Measurements from ENCODE around the gene WNK2. TPM values are rescaled to one million over a fixed set of nuclear protein-coding genes. Genes with fewer than 3 reads are reported as not detected.
A peak's percentile ranks its signal among the peaks of the same experiment; 100 is the strongest.

The WNK2 gene
- total RNA-seq, 4 donors from 2014 or later, result 6.2 to 31.9 (median 18.9) TPM

- H3K4me3 ChIP-seq, result no peak overlapping the region
- no peaks in the 10 kb centered on the region for H3K4me1 ChIP-seq
- no peak overlapping the region for H3K27ac ChIP-seq
- no peak for TF ChIP-seq CTCF (IDR thresholded peaks at IDR 0.05)
- TF ChIP-seq POLR2A (IDR thresholded peaks at IDR 0.05), result no peak
- intact Hi-C loops (cut with DNase I; ENCODE audit: low total_unique reads), result loop anchor here (10.0 kb wide), 1 partner anchor 128 kb away; no protein-coding TSS in a partner anchor
- H3K9me3 ChIP-seq, result no peaks in the 10 kb centered on the region
- no peaks in the 10 kb centered on the region for H3K27me3 ChIP-seq
- peak in 1 of 2 donors; percentile 12 for DNase-seq
- no peaks in the 10 kb centered on the region for H3K36me3 ChIP-seq
Measured at GRCh38 chr9:93292664-93293328, 108.9 kb downstream of the WNK2 start.

- DNase-seq, result no peak
- Histone ChIP-seq H3K4me1 (no peaks in the 10 kb centered on the region), H3K36me3 (no peaks in the 10 kb centered on the region), H3K27me3 (no peaks in the 10 kb centered on the region), H3K27ac (no peak overlapping the region), H3K4me3 (no peak overlapping the region), H3K9me3 (no peaks in the 10 kb centered on the region)
- TF ChIP-seq CTCF (IDR thresholded peaks at IDR 0.05), result no peak
- TF ChIP-seq POLR2A (IDR thresholded peaks at IDR 0.05), result no peak
- intact Hi-C loops (cut with DNase I; ENCODE audit: low total_unique reads), result loop anchor here (10.0 kb wide), 1 partner anchor 129 kb away; no protein-coding TSS in a partner anchor
Measured at GRCh38 chr9:93294011-93294410, 110.1 kb downstream of the WNK2 start.

- intact Hi-C loops (cut with DNase I; ENCODE audit: low total_unique reads), result loop anchor here (10.0 kb wide), 1 partner anchor 130 kb away; no protein-coding TSS in a partner anchor
- DNase-seq, result peak; percentile 56 to 69
Measured at GRCh38 chr9:93295031-93295430, 111.1 kb downstream of the WNK2 start.

GRCh38 chr9:93295456-93296076 is 111.6 kb downstream of the WNK2 start:
- no peak for DNase-seq

More at GRCh38 chr9:93295031-93295430, 111.1 kb downstream of the WNK2 start:
- no peak overlapping the region for H3K4me3 ChIP-seq
- TF ChIP-seq POLR2A (IDR thresholded peaks at IDR 0.05) (no peak), CTCF (IDR thresholded peaks at IDR 0.05) (no peak)
- no peaks in the 10 kb centered on the region for H3K27me3 ChIP-seq
- H3K4me1 ChIP-seq, result no peaks in the 10 kb centered on the region
- no peaks in the 10 kb centered on the region for H3K9me3 ChIP-seq
- no peak overlapping the region for H3K27ac ChIP-seq
- H3K36me3 ChIP-seq, result no peaks in the 10 kb centered on the region

More at GRCh38 chr9:93295456-93296076, 111.6 kb downstream of the WNK2 start:
- TF ChIP-seq CTCF (IDR thresholded peaks at IDR 0.05), result no peak
- TF ChIP-seq POLR2A (IDR thresholded peaks at IDR 0.05), result no peak
- H3K27ac ChIP-seq, result no peak overlapping the region
- H3K27me3 ChIP-seq, result no peaks in the 10 kb centered on the region
- no peak overlapping the region for H3K4me3 ChIP-seq
- H3K4me1 ChIP-seq, result no peaks in the 10 kb centered on the region
- intact Hi-C loops (cut with DNase I; ENCODE audit: low total_unique reads), result loop anchor here (10.0 kb wide), 1 partner anchor 131 kb away; no protein-coding TSS in a partner anchor
- H3K36me3 ChIP-seq, result no peaks in the 10 kb centered on the region
- no peaks in the 10 kb centered on the region for H3K9me3 ChIP-seq
